Cardiac muscle cell (in vitro differentiated cells and primary cell): Measurements from ENCODE around the gene HMG20B. TPM values are rescaled to one million over a fixed set of nuclear protein-coding genes. Genes with fewer than 3 reads are reported as not detected.
A peak's percentile ranks its signal among the peaks of the same experiment; 100 is the strongest.

Experiments used
- DNase-seq, 2 donors: peaks; one replicate each; pipeline versions ENCODE4 v3.0.0 to v3.0.0-alpha.2; 2010 to 2017; ENCODE audit warnings: low read depth in 1 of 2, low spot score in 1 of 2
- H3K27ac ChIP-seq: fragments of 200-600 bp; sonication (generic); 2 replicates; pipeline ENCODE4 v1.5.1; 2016
- H3K27me3 ChIP-seq: fragments of 200-600 bp; sonication (generic); 2 replicates; pipeline ENCODE4 v1.6.0; 2016; ENCODE audit warnings: control low read depth
- H3K36me3 ChIP-seq: fragments of 200-600 bp; sonication (generic); 2 replicates; pipeline ENCODE4 v1.5.1; 2016; ENCODE audit warnings: control low read depth
- H3K4me1 ChIP-seq: fragments of 200-600 bp; sonication (generic); 2 replicates; pipeline ENCODE4 v1.8.1; 2017; ENCODE audit warnings: low read depth, mild to moderate bottlenecking, mixed run types
- H3K4me3 ChIP-seq: fragments of 200-600 bp; sonication (generic); 2 replicates; pipeline ENCODE4 v1.5.1; 2016; ENCODE audit warnings: mild to moderate bottlenecking
- H3K9me3 ChIP-seq: fragments of 200-600 bp; sonication (generic); 2 replicates; pipeline ENCODE4 v1.5.1; 2017; ENCODE audit warnings: low read depth, mild to moderate bottlenecking, control low read depth
- CTCF ChIP-seq: IDR thresholded peaks from 2 replicates; pipeline ENCODE4 v1.5.1; 2012; ENCODE audit warnings: low read depth, mild to moderate bottlenecking, low read length
- polyA plus RNA-seq: library from polyadenylated mRNA; unstranded; fragments of >200 nt; fragmentation: Nextera tagmentation; extraction: Ambion mirVana; gene quantifications from 2 replicates; pipeline ENCODE4 v1.2.1, GENCODE V29; 2016
- total RNA-seq: library from RNA; depleted of rRNA; stranded (reverse); fragments of >200 nt; gene quantifications from 2 replicates; pipeline ENCODE4 v1.2.3, GENCODE V29; 2016

Gene HMG20B
- total and polyA plus RNA-seq, 2 experiments from 2014 or later: 154 to 253 TPM

GRCh38 chr19:3544742-3545668 lies 27.7 kb upstream of the HMG20B start:
- H3K4me1 ChIP-seq: no peaks in the 10 kb centered on the region
- H3K9me3 ChIP-seq: no peaks in the 10 kb centered on the region
- H3K4me3 ChIP-seq: no peak overlapping the region
- H3K36me3 ChIP-seq: no peaks in the 10 kb centered on the region
- H3K27me3 ChIP-seq: no peaks in the 10 kb centered on the region
- TF ChIP-seq CTCF: peak; percentile 89
- DNase-seq: peak; percentile 55 to 58
- no peak overlapping the region for H3K27ac ChIP-seq

GRCh38 chr19:3545669-3546034 lies 27.1 kb upstream of the HMG20B start:
- Histone ChIP-seq H3K27me3 (no peaks in the 10 kb centered on the region), H3K36me3 (no peaks in the 10 kb centered on the region), H3K9me3 (no peaks in the 10 kb centered on the region), H3K27ac (no peak overlapping the region), H3K4me1 (no peaks in the 10 kb centered on the region), H3K4me3 (no peak overlapping the region)
- TF ChIP-seq CTCF: no peak
- no peak for DNase-seq

- H3K4me3 ChIP-seq: no peak overlapping the region
- DNase-seq: no peak
- no peaks in the 10 kb centered on the region for H3K27me3 ChIP-seq
- H3K9me3 ChIP-seq: no peaks in the 10 kb centered on the region
- no peak overlapping the region for H3K27ac ChIP-seq
- TF ChIP-seq CTCF: no peak
- H3K4me1 ChIP-seq: no peaks in the 10 kb centered on the region
- H3K36me3 ChIP-seq: no peaks in the 10 kb centered on the region
Observed at GRCh38 chr19:3546119-3546518, 26.6 kb upstream of the HMG20B start.

GRCh38 chr19:3547301-3547731 lies 25.4 kb upstream of the HMG20B start:
- Histone ChIP-seq H3K9me3 (no peaks in the 10 kb centered on the region), H3K27me3 (no peaks in the 10 kb centered on the region), H3K4me1 (no peaks in the 10 kb centered on the region), H3K36me3 (no peaks in the 10 kb centered on the region), H3K4me3 (no peak overlapping the region), H3K27ac (no peak overlapping the region)
- DNase-seq: no peak
- peak; percentile 59 for TF ChIP-seq CTCF

- Histone ChIP-seq H3K9me3 (no peaks in the 10 kb centered on the region), H3K4me3 (no peak overlapping the region), H3K4me1 (no peaks in the 10 kb centered on the region), H3K36me3 (no peaks in the 10 kb centered on the region), H3K27me3 (no peaks in the 10 kb centered on the region), H3K27ac (no peak overlapping the region)
- no peak for TF ChIP-seq CTCF
- DNase-seq: no peak
Observed at GRCh38 chr19:3547767-3548282, 24.9 kb upstream of the HMG20B start.
